SU-DHL-6 (cell line): ENCODE results near the gene GDA.

Experiments
- EZH2phosphoT487 ChIP-seq: fragments of 200-600 bp; sonication (generic), shearing (Covaris generic); conservative IDR thresholded peaks from 2 replicates; pipeline ENCODE4 v1.6.1; 2018; ENCODE audit warnings: mild to moderate bottlenecking, antibody characterized with exemption, low read length, moderate library complexity, mixed read lengths
- TF ChIP-seq, protein P1 (sequence below): fragments of 200-600 bp; sonication (generic); IDR thresholded peaks from one replicate; pipeline ENCODE4 v1.5.1; 2017; ENCODE audit warnings: antibody characterized with exemption, mild to moderate bottlenecking, low read length, moderate library complexity; ENCODE audit not compliant: insufficient read depth, poor library complexity, severe bottlenecking

DNA sequence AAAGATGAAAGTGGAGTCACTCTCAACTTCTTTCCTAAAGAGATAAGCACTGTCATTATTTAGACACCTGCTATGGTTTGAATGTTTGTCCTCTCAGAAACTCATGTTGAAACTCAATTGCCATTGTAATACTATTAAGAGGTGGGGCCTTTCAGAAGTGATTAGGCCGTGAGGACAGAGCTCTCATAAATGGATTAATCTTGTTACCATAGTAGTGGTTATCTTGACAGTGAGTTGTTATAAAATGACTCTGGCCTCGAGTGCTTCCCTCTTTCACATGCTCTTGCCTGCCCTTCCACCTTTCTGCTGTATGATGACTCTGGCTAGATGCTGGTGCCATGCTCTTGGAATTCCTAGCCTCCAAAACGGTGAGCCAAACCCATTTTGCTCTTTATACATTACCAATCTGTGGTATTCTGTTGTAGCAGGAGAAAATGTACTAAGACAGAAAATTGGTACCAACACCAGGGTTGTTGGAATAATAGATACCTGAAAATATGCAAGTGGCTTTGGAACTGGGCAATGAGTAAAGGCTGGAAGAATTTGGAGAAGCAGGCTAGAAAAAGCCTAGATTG, 38.0 kb downstream of the GDA start:
- TF ChIP-seq, protein P1, sequence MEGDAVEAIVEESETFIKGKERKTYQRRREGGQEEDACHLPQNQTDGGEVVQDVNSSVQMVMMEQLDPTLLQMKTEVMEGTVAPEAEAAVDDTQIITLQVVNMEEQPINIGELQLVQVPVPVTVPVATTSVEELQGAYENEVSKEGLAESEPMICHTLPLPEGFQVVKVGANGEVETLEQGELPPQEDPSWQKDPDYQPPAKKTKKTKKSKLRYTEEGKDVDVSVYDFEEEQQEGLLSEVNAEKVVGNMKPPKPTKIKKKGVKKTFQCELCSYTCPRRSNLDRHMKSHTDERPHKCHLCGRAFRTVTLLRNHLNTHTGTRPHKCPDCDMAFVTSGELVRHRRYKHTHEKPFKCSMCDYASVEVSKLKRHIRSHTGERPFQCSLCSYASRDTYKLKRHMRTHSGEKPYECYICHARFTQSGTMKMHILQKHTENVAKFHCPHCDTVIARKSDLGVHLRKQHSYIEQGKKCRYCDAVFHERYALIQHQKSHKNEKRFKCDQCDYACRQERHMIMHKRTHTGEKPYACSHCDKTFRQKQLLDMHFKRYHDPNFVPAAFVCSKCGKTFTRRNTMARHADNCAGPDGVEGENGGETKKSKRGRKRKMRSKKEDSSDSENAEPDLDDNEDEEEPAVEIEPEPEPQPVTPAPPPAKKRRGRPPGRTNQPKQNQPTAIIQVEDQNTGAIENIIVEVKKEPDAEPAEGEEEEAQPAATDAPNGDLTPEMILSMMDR: no peak
- TF ChIP-seq EZH2phosphoT487: no peak
